22Rv1 (cell line): ENCODE measurements around the gene DOCK7.

ENCODE experiments used
- CTCF ChIP-seq: fragments of 450-650 bp; IDR thresholded peaks from 2 replicates; pipeline ENCODE4 v1.5.1; 2017; ENCODE audit warnings: mild to moderate bottlenecking
- ZFX ChIP-seq: fragments of 450-650 bp; IDR thresholded peaks from 2 replicates; pipeline ENCODE4 v1.6.1; 2017; ENCODE audit warnings: antibody characterized with exemption, borderline replicate concordance

- TF ChIP-seq CTCF, result no peak
- no peak for TF ChIP-seq ZFX
Observed at GRCh38 chr1:62593825-62594394, 94.3 kb downstream of the DOCK7 start.
